ENCODE data around the gene CLC.

Gene CLC

DNA sequence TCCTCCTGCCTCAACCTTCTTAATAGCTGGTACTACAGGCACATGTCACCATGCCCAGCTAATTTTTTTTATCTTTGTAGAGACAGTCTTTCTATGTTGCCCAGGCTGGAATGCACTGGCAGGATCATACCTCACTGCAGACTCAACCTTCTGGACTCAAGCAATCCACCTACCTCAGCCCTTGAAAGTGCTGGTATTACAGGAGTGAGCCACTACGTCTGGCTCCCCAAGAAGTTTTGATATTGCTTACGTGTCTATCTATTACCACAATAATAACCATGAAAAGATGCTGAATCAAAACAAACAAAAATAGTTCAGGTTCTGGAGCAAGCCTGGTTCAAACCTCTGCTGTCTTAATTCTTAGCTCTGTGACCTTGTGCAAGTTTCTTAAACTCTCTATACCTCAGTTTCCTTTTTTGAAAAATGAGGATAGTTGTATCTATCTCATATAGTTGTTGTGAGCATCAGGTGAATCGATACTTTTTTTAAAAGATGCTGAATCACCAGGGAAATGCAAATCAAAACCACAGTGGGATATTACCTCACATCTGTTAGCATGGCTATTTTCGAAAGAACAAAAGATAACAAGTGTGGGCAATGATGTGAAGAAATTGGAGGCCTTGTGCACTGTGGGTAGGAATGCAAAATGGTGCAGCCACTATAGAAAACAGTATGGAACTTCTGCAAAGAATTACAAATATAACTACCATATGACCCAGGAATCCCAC is 21.8 kb upstream of the CLC start:
- Histone ChIP-seq H3K79me2 (ENCODE audit: insufficient read depth, low read length) (no peaks in the 10 kb centered on the region), H3K9me2 (ENCODE audit: low read depth, low read length) (no peaks in the 10 kb centered on the region), H3K4me2 (ENCODE audit: low read length) (no peak overlapping the region), H3F3A (ENCODE audit: insufficient read depth, low read length) (no peaks in the 10 kb centered on the region), H3K27me3 (ENCODE audit: insufficient read depth, low read length) (no peaks in the 10 kb centered on the region), H2AFZ (ENCODE audit: low read length) (no peak overlapping the region), H3K36me3 (ENCODE audit: insufficient read depth, low read length) (no peaks in the 10 kb centered on the region), H4K20me1 (ENCODE audit: insufficient read depth, low read length) (no peaks in the 10 kb centered on the region), H3K27ac (ENCODE audit: low read depth, low read length, poor library complexity, severe bottlenecking) (no peak overlapping the region), H3K4me1 (ENCODE audit: insufficient read depth, low read length, severe bottlenecking) (no peaks in the 10 kb centered on the region), H3K9ac (ENCODE audit: low read length) (no peak overlapping the region), H3K4me3 (ENCODE audit: low read depth, low read length, poor library complexity, severe bottlenecking) (no peak overlapping the region), H3K9me3 (ENCODE audit: low read length) (no peaks in the 10 kb centered on the region)
- TF ChIP-seq EZH2 (IDR thresholded peaks at IDR 0.05; ENCODE audit: borderline replicate concordance, low read length) = no peak
- no peak for TF ChIP-seq CTCF (IDR thresholded peaks at IDR 0.05; ENCODE audit: low read length)

- TF ChIP-seq EZH2 (IDR thresholded peaks at IDR 0.05; ENCODE audit: borderline replicate concordance, low read length) = no peak
- Histone ChIP-seq H3K9ac (ENCODE audit: low read length) (no peak overlapping the region), H4K20me1 (ENCODE audit: insufficient read depth, low read length) (no peaks in the 10 kb centered on the region), H3K27ac (ENCODE audit: low read depth, low read length, poor library complexity, severe bottlenecking) (no peak overlapping the region), H3K4me1 (ENCODE audit: insufficient read depth, low read length, severe bottlenecking) (no peaks in the 10 kb centered on the region), H2AFZ (ENCODE audit: low read length) (no peak overlapping the region), H3K27me3 (ENCODE audit: insufficient read depth, low read length) (no peaks in the 10 kb centered on the region), H3K36me3 (ENCODE audit: insufficient read depth, low read length) (no peaks in the 10 kb centered on the region), H3F3A (ENCODE audit: insufficient read depth, low read length) (no peaks in the 10 kb centered on the region), H3K4me3 (ENCODE audit: low read depth, low read length, poor library complexity, severe bottlenecking) (no peak overlapping the region), H3K9me3 (ENCODE audit: low read length) (no peaks in the 10 kb centered on the region), H3K4me2 (ENCODE audit: low read length) (no peak overlapping the region), H3K9me2 (ENCODE audit: low read depth, low read length) (no peaks in the 10 kb centered on the region), H3K79me2 (ENCODE audit: insufficient read depth, low read length) (no peaks in the 10 kb centered on the region)
Observed at GRCh38 chr19:39754971-39755370, 17.1 kb upstream of the CLC start.

- Histone ChIP-seq H3K79me2 (ENCODE audit: insufficient read depth, low read length) (no peaks in the 10 kb centered on the region), H2AFZ (ENCODE audit: low read length) (no peak overlapping the region), H3K9ac (ENCODE audit: low read length) (no peak overlapping the region), H3K4me2 (ENCODE audit: low read length) (no peak overlapping the region), H3K9me2 (ENCODE audit: low read depth, low read length) (no peaks in the 10 kb centered on the region), H3K9me3 (ENCODE audit: low read length) (no peaks in the 10 kb centered on the region), H3K27me3 (ENCODE audit: insufficient read depth, low read length) (no peaks in the 10 kb centered on the region), H3K27ac (ENCODE audit: low read depth, low read length, poor library complexity, severe bottlenecking) (no peak overlapping the region), H4K20me1 (ENCODE audit: insufficient read depth, low read length) (no peaks in the 10 kb centered on the region), H3F3A (ENCODE audit: insufficient read depth, low read length) (no peaks in the 10 kb centered on the region), H3K36me3 (ENCODE audit: insufficient read depth, low read length) (no peaks in the 10 kb centered on the region), H3K4me1 (ENCODE audit: insufficient read depth, low read length, severe bottlenecking) (no peaks in the 10 kb centered on the region), H3K4me3 (ENCODE audit: low read depth, low read length, poor library complexity, severe bottlenecking) (no peak overlapping the region)
- TF ChIP-seq CTCF (IDR thresholded peaks at IDR 0.05; ENCODE audit: low read length) (no peak), EZH2 (IDR thresholded peaks at IDR 0.05; ENCODE audit: borderline replicate concordance, low read length) (no peak)
Observed at GRCh38 chr19:39754544-39754943, 16.7 kb upstream of the CLC start.

DNA sequence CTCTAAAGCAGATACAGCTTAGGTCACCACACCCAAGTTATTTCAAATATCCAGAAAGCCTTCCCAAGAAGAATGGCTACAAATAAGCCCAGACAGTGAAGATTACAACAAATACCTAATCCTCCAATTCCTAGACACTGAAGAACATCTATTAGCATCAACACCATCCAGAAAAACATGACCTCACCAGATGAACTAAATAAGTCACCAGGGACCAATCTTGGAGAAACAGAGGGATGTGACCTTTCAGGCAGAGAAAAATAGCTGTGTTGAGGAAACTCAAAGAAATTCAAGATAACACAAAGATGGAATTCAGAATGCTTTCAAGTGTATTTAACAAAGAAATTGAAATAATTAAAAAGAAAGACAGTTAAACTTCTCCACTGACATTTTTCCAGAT is 15.0 kb upstream of the CLC start:
- Histone ChIP-seq H3K9me3 (ENCODE audit: low read length) (no peaks in the 10 kb centered on the region), H3K27me3 (ENCODE audit: insufficient read depth, low read length) (no peaks in the 10 kb centered on the region), H3K4me1 (ENCODE audit: insufficient read depth, low read length, severe bottlenecking) (no peaks in the 10 kb centered on the region), H3K9me2 (ENCODE audit: low read depth, low read length) (no peaks in the 10 kb centered on the region), H3K9ac (ENCODE audit: low read length) (no peak overlapping the region), H3K4me2 (ENCODE audit: low read length) (no peak overlapping the region), H2AFZ (ENCODE audit: low read length) (no peak overlapping the region), H3K4me3 (ENCODE audit: low read depth, low read length, poor library complexity, severe bottlenecking) (no peak overlapping the region), H4K20me1 (ENCODE audit: insufficient read depth, low read length) (no peaks in the 10 kb centered on the region), H3K79me2 (ENCODE audit: insufficient read depth, low read length) (no peaks in the 10 kb centered on the region), H3F3A (ENCODE audit: insufficient read depth, low read length) (no peaks in the 10 kb centered on the region), H3K27ac (ENCODE audit: low read depth, low read length, poor library complexity, severe bottlenecking) (no peak overlapping the region), H3K36me3 (ENCODE audit: insufficient read depth, low read length) (no peaks in the 10 kb centered on the region)
- TF ChIP-seq EZH2 (IDR thresholded peaks at IDR 0.05; ENCODE audit: borderline replicate concordance, low read length) (no peak), CTCF (IDR thresholded peaks at IDR 0.05; ENCODE audit: low read length) (no peak)

Measured in OCI-LY1 (cell line).